GM23338 (cell line): Measurements from ENCODE around the gene POFUT2. TPM values are rescaled to one million over a fixed set of nuclear protein-coding genes. Genes with fewer than 3 reads are reported as not detected.

Experiments
- ATAC-seq: fragments of 200-7000 bp; cut with Tn5 transposase; 3 replicates; pipeline ENCODE4 v1.9.1; 2020
- DNase-seq: peaks from one replicate; pipeline ENCODE4 v3.0.0-alpha.2; 2015; ENCODE audit warnings: low spot score
- H2AFZ ChIP-seq: fragments of 200-600 bp; sonication (generic); 2 replicates; pipeline ENCODE4 v1.8.0; 2016; ENCODE audit warnings: antibody characterized with exemption, mild to moderate bottlenecking, moderate library complexity
- H3F3A ChIP-seq: fragments of 200-600 bp; sonication (generic); replicated peaks from 2 replicates; pipeline ENCODE4 v1.8.0; 2017; ENCODE audit warnings: antibody characterized with exemption, mixed run types, low read depth
- H3K27ac ChIP-seq: fragments of 200-600 bp; sonication (generic); 2 replicates; pipeline ENCODE4 v1.6.1; 2016; ENCODE audit warnings: low read depth
- H3K27me3 ChIP-seq: fragments of 200-600 bp; sonication (generic); 2 replicates; pipeline ENCODE4 v1.8.0; 2016; ENCODE audit warnings: mild to moderate bottlenecking, mixed run types, moderate library complexity; ENCODE audit not compliant: insufficient read depth
- H3K36me3 ChIP-seq: fragments of 200-600 bp; sonication (generic); 2 replicates; pipeline ENCODE4 v1.8.0; 2016; ENCODE audit warnings: mild to moderate bottlenecking; ENCODE audit not compliant: insufficient read depth
- H3K4me1 ChIP-seq: fragments of 200-600 bp; sonication (generic); 2 replicates; pipeline ENCODE4 v1.8.0; 2016; ENCODE audit warnings: mild to moderate bottlenecking, moderate library complexity; ENCODE audit not compliant: insufficient read depth
- H3K4me2 ChIP-seq: fragments of 200-600 bp; sonication (generic); 2 replicates; pipeline ENCODE4 v1.7.1; 2017; ENCODE audit warnings: mixed run types
- H3K4me3 ChIP-seq: fragments of 200-600 bp; sonication (generic); 2 replicates; pipeline ENCODE4 v1.6.1; 2016; ENCODE audit warnings: mixed run types
- H3K79me2 ChIP-seq: fragments of 200-600 bp; sonication (generic); replicated peaks from 2 replicates; pipeline ENCODE4 v1.8.0; 2017; ENCODE audit warnings: mild to moderate bottlenecking; ENCODE audit not compliant: insufficient read depth
- H3K9me2 ChIP-seq: fragments of 200-600 bp; sonication (generic); 2 replicates; pipeline ENCODE4 v1.8.0; 2017; ENCODE audit not compliant: insufficient read depth
- H4K20me1 ChIP-seq: fragments of 200-600 bp; sonication (generic); replicated peaks from 2 replicates; pipeline ENCODE4 v1.8.0; 2017; ENCODE audit warnings: mild to moderate bottlenecking; ENCODE audit not compliant: insufficient read depth
- H3K27ac Mint-ChIP-seq: 2 replicates; pipeline ENCODE4 v1.8.0; 2020; ENCODE audit warnings: inconsistent platforms, mild to moderate bottlenecking, moderate library complexity, mixed read lengths
- H3K27me3 Mint-ChIP-seq: 3 replicates; pipeline ENCODE4 v1.8.0; 2022; ENCODE audit warnings: low read depth, mild to moderate bottlenecking, moderate library complexity, mixed read lengths, inconsistent platforms; ENCODE audit not compliant: insufficient read depth, poor library complexity
- H3K36me3 Mint-ChIP-seq: 3 replicates; pipeline ENCODE4 v1.8.0; 2021; ENCODE audit warnings: low read depth, mild to moderate bottlenecking, inconsistent platforms, moderate library complexity, mixed read lengths
- H3K4me1 Mint-ChIP-seq: 3 replicates; pipeline ENCODE4 v1.8.0; 2020; ENCODE audit warnings: mild to moderate bottlenecking, inconsistent platforms, mixed read lengths
- H3K4me3 Mint-ChIP-seq: 3 replicates; pipeline ENCODE4 v1.8.0; 2021; ENCODE audit warnings: moderate library complexity, mild to moderate bottlenecking, inconsistent platforms, mixed read lengths
- H3K9me3 Mint-ChIP-seq: 3 replicates; pipeline ENCODE4 v1.8.0; 2020; ENCODE audit warnings: moderate library complexity, mild to moderate bottlenecking, inconsistent platforms, mixed read lengths
- CREB1 ChIP-seq: fragments of 250-450 bp; sonication (Bioruptor Pico); IDR thresholded peaks from 2 replicates; pipeline ENCODE4 v1.5.0; 2020; ENCODE audit warnings: low read depth, mild to moderate bottlenecking, moderate library complexity
- EZH2 ChIP-seq: fragments of 200-600 bp; sonication (generic); IDR thresholded peaks from one replicate; pipeline ENCODE4 v1.8.0; 2017; ENCODE audit warnings: antibody characterized with exemption, mild to moderate bottlenecking, low read depth; ENCODE audit not compliant: unreplicated experiment
- EZH2phosphoT487 ChIP-seq: fragments of 200-600 bp; sonication (generic); IDR thresholded peaks from one replicate; pipeline ENCODE4 v1.8.1; 2018; ENCODE audit warnings: antibody characterized with exemption; ENCODE audit not compliant: unreplicated experiment
- JUNB ChIP-seq: IDR thresholded peaks from one replicate; pipeline ENCODE4 v1.6.1; 2016; ENCODE audit warnings: antibody characterized with exemption; ENCODE audit not compliant: unreplicated experiment
- NANOG ChIP-seq: IDR thresholded peaks from 2 replicates; pipeline ENCODE4 v1.6.1; 2016; ENCODE audit warnings: antibody characterized with exemption, borderline replicate concordance
- POLR2AphosphoS5 ChIP-seq: IDR thresholded peaks from 2 replicates; pipeline ENCODE4 v1.6.1; 2016; ENCODE audit warnings: antibody characterized with exemption, low read depth
- STAT1 ChIP-seq: IDR thresholded peaks from one replicate; pipeline ENCODE4 v1.6.1; 2016; ENCODE audit warnings: antibody characterized with exemption; ENCODE audit not compliant: unreplicated experiment
- ZNF114 ChIP-seq: fragments of 250-450 bp; sonication (Bioruptor Pico); IDR thresholded peaks from 2 replicates; pipeline ENCODE4 v1.5.0; 2020; ENCODE audit warnings: mild to moderate bottlenecking, moderate library complexity
- ZNF331 ChIP-seq: fragments of 250-450 bp; sonication (Bioruptor Pico); IDR thresholded peaks from 2 replicates; pipeline ENCODE4 v1.5.0; 2020; ENCODE audit warnings: low read depth, mild to moderate bottlenecking, moderate library complexity
- polyA plus RNA-seq: library from polyadenylated mRNA; unstranded; fragments of >200 nt; fragmentation: Nextera tagmentation; extraction: Ambion mirVana; gene quantifications from 2 replicates; pipeline ENCODE4 v1.2.1, GENCODE V29; 2016
- total RNA-seq: library from RNA; depleted of rRNA; stranded (reverse); fragments of >200 nt; shearing (Covaris generic); gene quantifications from 2 replicates; pipeline ENCODE4 v1.2.3, GENCODE V29; 2014
- TF ChIP-seq, protein P1 (sequence below), 2 experiments: fragments of 200-600 bp in 1 of 2; sonication (generic) in 1 of 2; conservative IDR thresholded peaks; 2 replicates each; pipeline versions ENCODE4 v1.5.1 to v1.6.1; 2016 to 2017; ENCODE audit warnings: antibody characterized with exemption in 2 of 2, low read depth in 2 of 2, mild to moderate bottlenecking in 2 of 2, moderate library complexity in 1 of 2
- TF ChIP-seq, protein P2 (sequence below): IDR thresholded peaks from 2 replicates; pipeline ENCODE4 v1.6.1; 2016; ENCODE audit warnings: antibody characterized with exemption
- TF ChIP-seq, protein P3 (sequence below): fragments of 250-450 bp; sonication (Bioruptor Pico); IDR thresholded peaks from 2 replicates; pipeline ENCODE4 v1.5.0; 2020; ENCODE audit warnings: mild to moderate bottlenecking, moderate library complexity
- TF ChIP-seq, protein P4 (sequence below): IDR thresholded peaks from one replicate; pipeline ENCODE4 v1.6.1; 2018; ENCODE audit warnings: antibody characterized with exemption; ENCODE audit not compliant: unreplicated experiment

The POFUT2 gene
- total and polyA plus RNA-seq, 2 experiments from 2014 or later = 12.1 to 34.5 TPM

DNA sequence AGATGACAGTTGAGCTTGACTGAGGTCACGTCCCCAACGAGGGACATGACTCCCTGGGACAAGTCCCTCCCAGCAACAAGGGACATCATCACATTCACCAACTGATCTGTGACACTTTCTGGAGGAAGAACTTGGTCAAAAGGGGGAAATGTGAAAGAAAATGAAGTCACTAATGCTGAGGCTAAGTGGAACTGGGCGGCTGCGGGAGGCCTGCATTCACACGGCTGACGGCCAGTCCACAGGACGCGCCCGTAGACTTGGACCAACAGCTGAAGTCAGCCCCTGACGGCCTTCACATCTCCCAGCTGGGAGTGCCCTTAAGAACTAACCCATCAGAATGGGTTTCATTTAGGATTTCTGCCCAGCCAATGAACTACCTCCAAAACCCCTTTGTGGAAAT lies 26.6 kb downstream of the POFUT2 start:
- no peak overlapping the region for H3K4me3 Mint-ChIP-seq
- H3K9me3 Mint-ChIP-seq = no peaks in the 10 kb centered on the region
- no peaks in the 10 kb centered on the region; the same call in none of the 2 replicates for H4K20me1 ChIP-seq
- peaks cover 6% of the 10 kb centered on the region for H3K27me3 Mint-ChIP-seq
- H3F3A ChIP-seq = 0 out of 2 replicates have a peak, but pooled peaks cover 2% of the 10 kb centered on the region
- H3K9me2 ChIP-seq = no peaks in the 10 kb centered on the region
- no peak overlapping the region for H3K27ac ChIP-seq
- H3K4me3 ChIP-seq = no peak overlapping the region
- H3K36me3 Mint-ChIP-seq = peaks cover 30% of the 10 kb centered on the region
- DNase-seq (no peak), ATAC-seq (no peak)
- H3K27me3 ChIP-seq = no peaks in the 10 kb centered on the region
- TF ChIP-seq POLR2AphosphoS5 (no peak), EZH2 (no peak), EZH2phosphoT487 (no peak), NANOG (no peak), JUNB (no peak), ZNF331 (no peak), CREB1 (no peak), STAT1 (no peak), ZNF114 (no peak)
- TF ChIP-seq, protein P1, sequence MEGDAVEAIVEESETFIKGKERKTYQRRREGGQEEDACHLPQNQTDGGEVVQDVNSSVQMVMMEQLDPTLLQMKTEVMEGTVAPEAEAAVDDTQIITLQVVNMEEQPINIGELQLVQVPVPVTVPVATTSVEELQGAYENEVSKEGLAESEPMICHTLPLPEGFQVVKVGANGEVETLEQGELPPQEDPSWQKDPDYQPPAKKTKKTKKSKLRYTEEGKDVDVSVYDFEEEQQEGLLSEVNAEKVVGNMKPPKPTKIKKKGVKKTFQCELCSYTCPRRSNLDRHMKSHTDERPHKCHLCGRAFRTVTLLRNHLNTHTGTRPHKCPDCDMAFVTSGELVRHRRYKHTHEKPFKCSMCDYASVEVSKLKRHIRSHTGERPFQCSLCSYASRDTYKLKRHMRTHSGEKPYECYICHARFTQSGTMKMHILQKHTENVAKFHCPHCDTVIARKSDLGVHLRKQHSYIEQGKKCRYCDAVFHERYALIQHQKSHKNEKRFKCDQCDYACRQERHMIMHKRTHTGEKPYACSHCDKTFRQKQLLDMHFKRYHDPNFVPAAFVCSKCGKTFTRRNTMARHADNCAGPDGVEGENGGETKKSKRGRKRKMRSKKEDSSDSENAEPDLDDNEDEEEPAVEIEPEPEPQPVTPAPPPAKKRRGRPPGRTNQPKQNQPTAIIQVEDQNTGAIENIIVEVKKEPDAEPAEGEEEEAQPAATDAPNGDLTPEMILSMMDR (conservative IDR thresholded peaks at IDR 0.05; ENCODE audit: low read depth in 2 of 2) = no peak
- TF ChIP-seq, protein P2, sequence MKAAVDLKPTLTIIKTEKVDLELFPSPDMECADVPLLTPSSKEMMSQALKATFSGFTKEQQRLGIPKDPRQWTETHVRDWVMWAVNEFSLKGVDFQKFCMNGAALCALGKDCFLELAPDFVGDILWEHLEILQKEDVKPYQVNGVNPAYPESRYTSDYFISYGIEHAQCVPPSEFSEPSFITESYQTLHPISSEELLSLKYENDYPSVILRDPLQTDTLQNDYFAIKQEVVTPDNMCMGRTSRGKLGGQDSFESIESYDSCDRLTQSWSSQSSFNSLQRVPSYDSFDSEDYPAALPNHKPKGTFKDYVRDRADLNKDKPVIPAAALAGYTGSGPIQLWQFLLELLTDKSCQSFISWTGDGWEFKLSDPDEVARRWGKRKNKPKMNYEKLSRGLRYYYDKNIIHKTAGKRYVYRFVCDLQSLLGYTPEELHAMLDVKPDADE = no peak
- TF ChIP-seq, protein P3, sequence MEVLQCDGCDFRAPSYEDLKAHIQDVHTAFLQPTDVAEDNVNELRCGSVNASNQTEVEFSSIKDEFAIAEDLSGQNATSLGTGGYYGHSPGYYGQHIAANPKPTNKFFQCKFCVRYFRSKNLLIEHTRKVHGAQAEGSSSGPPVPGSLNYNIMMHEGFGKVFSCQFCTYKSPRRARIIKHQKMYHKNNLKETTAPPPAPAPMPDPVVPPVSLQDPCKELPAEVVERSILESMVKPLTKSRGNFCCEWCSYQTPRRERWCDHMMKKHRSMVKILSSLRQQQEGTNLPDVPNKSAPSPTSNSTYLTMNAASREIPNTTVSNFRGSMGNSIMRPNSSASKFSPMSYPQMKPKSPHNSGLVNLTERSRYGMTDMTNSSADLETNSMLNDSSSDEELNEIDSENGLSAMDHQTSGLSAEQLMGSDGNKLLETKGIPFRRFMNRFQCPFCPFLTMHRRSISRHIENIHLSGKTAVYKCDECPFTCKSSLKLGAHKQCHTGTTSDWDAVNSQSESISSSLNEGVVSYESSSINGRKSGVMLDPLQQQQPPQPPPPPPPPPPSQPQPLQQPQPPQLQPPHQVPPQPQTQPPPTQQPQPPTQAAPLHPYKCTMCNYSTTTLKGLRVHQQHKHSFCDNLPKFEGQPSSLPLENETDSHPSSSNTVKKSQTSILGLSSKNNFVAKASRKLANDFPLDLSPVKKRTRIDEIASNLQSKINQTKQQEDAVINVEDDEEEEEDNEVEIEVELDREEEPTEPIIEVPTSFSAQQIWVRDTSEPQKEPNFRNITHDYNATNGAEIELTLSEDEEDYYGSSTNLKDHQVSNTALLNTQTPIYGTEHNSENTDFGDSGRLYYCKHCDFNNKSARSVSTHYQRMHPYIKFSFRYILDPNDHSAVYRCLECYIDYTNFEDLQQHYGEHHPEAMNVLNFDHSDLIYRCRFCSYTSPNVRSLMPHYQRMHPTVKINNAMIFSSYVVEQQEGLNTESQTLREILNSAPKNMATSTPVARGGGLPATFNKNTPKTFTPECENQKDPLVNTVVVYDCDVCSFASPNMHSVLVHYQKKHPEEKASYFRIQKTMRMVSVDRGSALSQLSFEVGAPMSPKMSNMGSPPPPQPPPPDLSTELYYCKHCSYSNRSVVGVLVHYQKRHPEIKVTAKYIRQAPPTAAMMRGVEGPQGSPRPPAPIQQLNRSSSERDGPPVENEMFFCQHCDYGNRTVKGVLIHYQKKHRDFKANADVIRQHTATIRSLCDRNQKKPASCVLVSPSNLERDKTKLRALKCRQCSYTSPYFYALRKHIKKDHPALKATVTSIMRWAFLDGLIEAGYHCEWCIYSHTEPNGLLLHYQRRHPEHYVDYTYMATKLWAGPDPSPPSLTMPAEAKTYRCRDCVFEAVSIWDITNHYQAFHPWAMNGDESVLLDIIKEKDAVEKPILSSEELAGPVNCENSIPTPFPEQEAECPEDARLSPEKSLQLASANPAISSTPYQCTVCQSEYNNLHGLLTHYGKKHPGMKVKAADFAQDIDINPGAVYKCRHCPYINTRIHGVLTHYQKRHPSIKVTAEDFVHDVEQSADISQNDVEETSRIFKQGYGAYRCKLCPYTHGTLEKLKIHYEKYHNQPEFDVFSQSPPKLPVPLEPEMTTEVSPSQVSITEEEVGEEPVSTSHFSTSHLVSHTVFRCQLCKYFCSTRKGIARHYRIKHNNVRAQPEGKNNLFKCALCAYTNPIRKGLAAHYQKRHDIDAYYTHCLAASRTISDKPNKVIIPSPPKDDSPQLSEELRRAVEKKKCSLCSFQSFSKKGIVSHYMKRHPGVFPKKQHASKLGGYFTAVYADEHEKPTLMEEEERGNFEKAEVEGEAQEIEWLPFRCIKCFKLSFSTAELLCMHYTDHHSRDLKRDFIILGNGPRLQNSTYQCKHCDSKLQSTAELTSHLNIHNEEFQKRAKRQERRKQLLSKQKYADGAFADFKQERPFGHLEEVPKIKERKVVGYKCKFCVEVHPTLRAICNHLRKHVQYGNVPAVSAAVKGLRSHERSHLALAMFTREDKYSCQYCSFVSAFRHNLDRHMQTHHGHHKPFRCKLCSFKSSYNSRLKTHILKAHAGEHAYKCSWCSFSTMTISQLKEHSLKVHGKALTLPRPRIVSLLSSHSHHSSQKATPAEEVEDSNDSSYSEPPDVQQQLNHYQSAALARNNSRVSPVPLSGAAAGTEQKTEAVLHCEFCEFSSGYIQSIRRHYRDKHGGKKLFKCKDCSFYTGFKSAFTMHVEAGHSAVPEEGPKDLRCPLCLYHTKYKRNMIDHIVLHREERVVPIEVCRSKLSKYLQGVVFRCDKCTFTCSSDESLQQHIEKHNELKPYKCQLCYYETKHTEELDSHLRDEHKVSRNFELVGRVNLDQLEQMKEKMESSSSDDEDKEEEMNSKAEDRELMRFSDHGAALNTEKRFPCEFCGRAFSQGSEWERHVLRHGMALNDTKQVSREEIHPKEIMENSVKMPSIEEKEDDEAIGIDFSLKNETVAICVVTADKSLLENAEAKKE (CRISPR knock-in tag) = no peak
- TF ChIP-seq, protein P4, sequence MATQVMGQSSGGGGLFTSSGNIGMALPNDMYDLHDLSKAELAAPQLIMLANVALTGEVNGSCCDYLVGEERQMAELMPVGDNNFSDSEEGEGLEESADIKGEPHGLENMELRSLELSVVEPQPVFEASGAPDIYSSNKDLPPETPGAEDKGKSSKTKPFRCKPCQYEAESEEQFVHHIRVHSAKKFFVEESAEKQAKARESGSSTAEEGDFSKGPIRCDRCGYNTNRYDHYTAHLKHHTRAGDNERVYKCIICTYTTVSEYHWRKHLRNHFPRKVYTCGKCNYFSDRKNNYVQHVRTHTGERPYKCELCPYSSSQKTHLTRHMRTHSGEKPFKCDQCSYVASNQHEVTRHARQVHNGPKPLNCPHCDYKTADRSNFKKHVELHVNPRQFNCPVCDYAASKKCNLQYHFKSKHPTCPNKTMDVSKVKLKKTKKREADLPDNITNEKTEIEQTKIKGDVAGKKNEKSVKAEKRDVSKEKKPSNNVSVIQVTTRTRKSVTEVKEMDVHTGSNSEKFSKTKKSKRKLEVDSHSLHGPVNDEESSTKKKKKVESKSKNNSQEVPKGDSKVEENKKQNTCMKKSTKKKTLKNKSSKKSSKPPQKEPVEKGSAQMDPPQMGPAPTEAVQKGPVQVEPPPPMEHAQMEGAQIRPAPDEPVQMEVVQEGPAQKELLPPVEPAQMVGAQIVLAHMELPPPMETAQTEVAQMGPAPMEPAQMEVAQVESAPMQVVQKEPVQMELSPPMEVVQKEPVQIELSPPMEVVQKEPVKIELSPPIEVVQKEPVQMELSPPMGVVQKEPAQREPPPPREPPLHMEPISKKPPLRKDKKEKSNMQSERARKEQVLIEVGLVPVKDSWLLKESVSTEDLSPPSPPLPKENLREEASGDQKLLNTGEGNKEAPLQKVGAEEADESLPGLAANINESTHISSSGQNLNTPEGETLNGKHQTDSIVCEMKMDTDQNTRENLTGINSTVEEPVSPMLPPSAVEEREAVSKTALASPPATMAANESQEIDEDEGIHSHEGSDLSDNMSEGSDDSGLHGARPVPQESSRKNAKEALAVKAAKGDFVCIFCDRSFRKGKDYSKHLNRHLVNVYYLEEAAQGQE = no peak
- H3K27ac Mint-ChIP-seq = no peak overlapping the region
- no peak overlapping the region for H3K4me2 ChIP-seq
- H3K79me2 ChIP-seq = no peaks in the 10 kb centered on the region
- H3K4me1 Mint-ChIP-seq = no peaks in the 10 kb centered on the region
- no peaks in the 10 kb centered on the region for H3K4me1 ChIP-seq
- 0 out of 2 replicates have a peak, but pooled peaks cover 5% of the 10 kb centered on the region for H3K36me3 ChIP-seq
- no peak overlapping the region for H2AFZ ChIP-seq
